HL-60/S4 treated with retinoic acid at 250 ng/mL for 4 days and 3 days (cell line): Measurements from ENCODE around the gene THSD7B.
"Not testable (repeated sequence)": the region's sequence is repeated elsewhere in the genome, so short reads cannot be mapped to it uniquely, and the experiment has no call there.

Source experiments
- in situ Hi-C: fragments of 300-500 bp; cut with MboI; formaldehyde crosslinking; loops from 2 replicates; pipeline ENCODE4 v1.7.0; 2022; ENCODE audit warnings: low sequenced_read_pairs

The THSD7B gene

GRCh38 chr2:137655814-137656213 lies 890.5 kb downstream of the THSD7B start:
- in situ Hi-C loops = no loop called here

- in situ Hi-C loops = no loop called here
These were observed 893.1 kb downstream of the THSD7B start for GRCh38 chr2:137658433-137658832.

- in situ Hi-C loops = no loop called here
These were observed 894.3 kb downstream of the THSD7B start for GRCh38 chr2:137659616-137660015.

GRCh38 chr2:137670111-137670510 lies 904.8 kb downstream of the THSD7B start:
- in situ Hi-C loops = no loop called here

GRCh38 chr2:137672989-137673552 lies 907.7 kb downstream of the THSD7B start:
- in situ Hi-C loops = no loop called here

- in situ Hi-C loops = no loop called here
These were observed 909.6 kb downstream of the THSD7B start for GRCh38 chr2:137674991-137675390.

GRCh38 chr2:137675584-137676327 lies 910.4 kb downstream of the THSD7B start:
- in situ Hi-C loops = no loop called here

GRCh38 chr2:137676346-137676745 lies 911.0 kb downstream of the THSD7B start:
- in situ Hi-C loops = no loop called here

- in situ Hi-C loops = no loop called here
These were observed 912.1 kb downstream of the THSD7B start for GRCh38 chr2:137677466-137677865.

GRCh38 chr2:137689549-137689948 lies 924.2 kb downstream of the THSD7B start:
- in situ Hi-C loops = no loop called here

GRCh38 chr2:137693534-137693933 lies 928.2 kb downstream of the THSD7B start:
- in situ Hi-C loops = no loop called here

- in situ Hi-C loops = no loop called here
These were observed 931.6 kb downstream of the THSD7B start for GRCh38 chr2:137696916-137697315.

- in situ Hi-C loops = not testable (repeated sequence)
These were observed 934.9 kb downstream of the THSD7B start for GRCh38 chr2:137700250-137700649.

- in situ Hi-C loops = no loop called here
These were observed 935.3 kb downstream of the THSD7B start for GRCh38 chr2:137700681-137701080.

- in situ Hi-C loops = no loop called here
These were observed 940.0 kb downstream of the THSD7B start for GRCh38 chr2:137705296-137705695.

- in situ Hi-C loops = no loop called here
These were observed 941.7 kb downstream of the THSD7B start for GRCh38 chr2:137706786-137707613.

GRCh38 chr2:137708311-137708710 lies 943.0 kb downstream of the THSD7B start:
- in situ Hi-C loops = no loop called here

GRCh38 chr2:137715731-137716191 lies 950.4 kb downstream of the THSD7B start:
- in situ Hi-C loops = no loop called here

GRCh38 chr2:137718786-137719185 lies 953.4 kb downstream of the THSD7B start:
- in situ Hi-C loops = no loop called here

GRCh38 chr2:137721733-137722132 lies 956.4 kb downstream of the THSD7B start:
- in situ Hi-C loops = no loop called here

GRCh38 chr2:137724912-137725311 lies 959.6 kb downstream of the THSD7B start:
- in situ Hi-C loops = no loop called here
